ENCODE measurements around the gene KLF6.

The KLF6 gene

GRCh38 chr10:3780771-3781467 lies 4.1 kb downstream of the KLF6 start:
- Histone ChIP-seq H3K4me1 (ENCODE audit: control insufficient read depth, insufficient read depth, low read length, unreplicated experiment) (peaks cover 50% of the 10 kb centered on the region), H3K27ac (ENCODE audit: low read depth, low read length) (peak overlapping the region; percentile 97)

DNA sequence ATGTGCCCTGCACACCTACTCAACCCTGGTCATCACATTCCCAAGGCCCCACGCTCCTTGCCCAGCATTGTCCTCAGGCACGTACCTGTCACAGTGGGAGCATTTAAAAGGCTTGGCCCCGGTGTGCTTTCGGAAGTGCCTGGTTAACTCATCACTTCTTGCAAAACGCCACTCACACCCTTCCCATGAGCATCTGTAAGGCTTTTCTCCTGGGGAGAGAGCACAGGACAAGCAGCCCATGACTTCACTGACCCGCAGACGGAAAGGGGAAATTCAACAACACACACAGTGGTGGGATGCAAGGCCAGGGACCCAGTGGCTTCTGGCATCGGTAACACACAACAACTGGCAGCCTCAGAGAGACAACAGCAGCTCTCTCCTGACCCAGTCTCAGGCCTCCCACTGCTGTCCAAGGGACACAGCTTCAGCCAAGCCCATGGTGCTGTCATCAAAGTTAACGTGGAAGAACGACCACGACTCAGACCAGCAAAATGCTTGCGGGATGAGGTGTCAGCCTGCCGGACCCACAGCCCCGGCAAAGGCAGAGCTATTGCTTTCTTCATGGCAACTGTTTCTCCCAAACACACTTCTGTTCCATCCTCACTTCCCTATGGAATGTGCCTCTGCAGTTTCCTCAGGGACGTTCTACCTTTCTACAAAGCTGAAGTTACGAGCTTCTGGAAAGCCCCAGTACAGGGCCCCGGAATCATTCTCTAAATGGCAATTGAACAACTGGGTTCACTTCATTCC lies 4.8 kb downstream of the KLF6 start:
- no peak overlapping the region for H2AFZ ChIP-seq (ENCODE audit: low read length, unreplicated experiment)
- no peaks in the 10 kb centered on the region for H3K27me3 ChIP-seq (ENCODE audit: insufficient read depth, low read length)
- peaks cover 73% of the 10 kb centered on the region for H3K79me2 ChIP-seq (ENCODE audit: control insufficient read depth, insufficient read depth, low read length, unreplicated experiment)
- H3K27ac ChIP-seq (ENCODE audit: low read depth, low read length): peak overlapping the region; percentile 97
- H3K4me3 ChIP-seq (ENCODE audit: low read depth, low read length): peak overlapping the region; percentile 86
- peaks cover 55% of the 10 kb centered on the region for H3K4me1 ChIP-seq (ENCODE audit: control insufficient read depth, insufficient read depth, low read length, unreplicated experiment)
- H3K36me3 ChIP-seq (ENCODE audit: insufficient read depth, low read length): peaks cover 65% of the 10 kb centered on the region

More at GRCh38 chr10:3780771-3781467, 4.1 kb downstream of the KLF6 start:
- Histone ChIP-seq H2AFZ (ENCODE audit: low read length, unreplicated experiment) (no peak overlapping the region), H3K79me2 (ENCODE audit: control insufficient read depth, insufficient read depth, low read length, unreplicated experiment) (peaks cover 76% of the 10 kb centered on the region), H3K36me3 (ENCODE audit: insufficient read depth, low read length) (peaks cover 65% of the 10 kb centered on the region), H3K4me3 (ENCODE audit: low read depth, low read length) (peak overlapping the region; percentile 86), H3K27me3 (ENCODE audit: insufficient read depth, low read length) (no peaks in the 10 kb centered on the region)

DNA sequence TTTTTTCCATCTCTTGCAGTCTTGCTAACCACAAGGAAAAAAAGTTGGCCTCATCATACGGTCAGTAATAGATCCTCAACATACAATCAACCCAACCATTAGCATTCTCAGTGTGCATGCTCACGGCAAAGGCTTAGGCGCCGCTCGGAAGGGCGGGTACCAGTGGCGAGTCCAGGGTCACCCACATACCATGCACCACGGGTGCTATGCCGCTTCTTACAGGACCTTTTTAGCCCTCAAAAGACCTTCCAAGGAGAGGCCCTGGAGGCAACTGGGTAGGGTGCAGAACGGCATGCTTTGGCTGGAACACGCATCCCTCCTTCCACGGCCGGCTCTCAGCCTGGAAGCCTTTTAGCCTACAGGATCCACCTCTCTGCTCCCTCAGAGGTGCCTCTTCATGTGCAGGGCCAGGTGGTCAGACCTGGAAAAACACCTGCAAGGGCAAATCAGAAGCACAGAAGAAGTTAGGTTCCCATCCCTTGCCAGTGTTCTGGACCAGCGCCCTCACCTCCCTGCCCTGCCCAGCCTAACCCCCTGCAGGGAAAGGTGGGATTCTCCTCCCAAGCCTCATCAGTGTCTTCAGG lies 5.8 kb downstream of the KLF6 start:
- Histone ChIP-seq H3K79me2 (ENCODE audit: control insufficient read depth, insufficient read depth, low read length, unreplicated experiment) (peaks cover 65% of the 10 kb centered on the region), H3K4me3 (ENCODE audit: low read depth, low read length) (peak overlapping the region; percentile 86), H3K27me3 (ENCODE audit: insufficient read depth, low read length) (no peaks in the 10 kb centered on the region), H3K27ac (ENCODE audit: low read depth, low read length) (peak overlapping the region; percentile 97), H3K4me1 (ENCODE audit: control insufficient read depth, insufficient read depth, low read length, unreplicated experiment) (peaks cover 61% of the 10 kb centered on the region), H2AFZ (ENCODE audit: low read length, unreplicated experiment) (no peak overlapping the region), H3K36me3 (ENCODE audit: insufficient read depth, low read length) (peaks cover 67% of the 10 kb centered on the region)

DNA sequence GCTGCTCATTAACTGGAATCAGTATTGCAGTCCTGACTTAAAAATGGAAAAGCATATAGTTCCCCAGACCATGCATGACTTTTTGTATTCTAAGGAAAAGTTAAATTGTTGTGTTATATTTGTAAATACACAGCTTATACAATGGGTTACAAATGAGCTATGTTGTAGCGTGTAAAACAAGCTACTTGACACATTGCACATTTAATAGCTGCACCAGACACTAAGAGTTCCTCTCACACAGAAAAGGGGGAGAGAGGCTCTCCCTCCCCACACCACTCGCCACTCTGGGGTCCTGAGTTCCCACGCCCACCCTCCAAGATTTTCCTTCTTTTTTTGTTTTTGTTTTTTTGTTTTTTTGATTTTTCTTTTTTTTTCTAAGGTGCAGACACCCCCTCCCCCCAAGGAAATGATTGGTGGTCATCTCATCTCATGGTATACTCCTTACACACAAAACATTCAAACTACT lies 6.3 kb downstream of the KLF6 start:
- peaks cover 61% of the 10 kb centered on the region for H3K4me1 ChIP-seq (ENCODE audit: control insufficient read depth, insufficient read depth, low read length, unreplicated experiment)
- H3K27ac ChIP-seq (ENCODE audit: low read depth, low read length): peak overlapping the region; percentile 97
- no peak overlapping the region for H2AFZ ChIP-seq (ENCODE audit: low read length, unreplicated experiment)
- peaks cover 62% of the 10 kb centered on the region for H3K36me3 ChIP-seq (ENCODE audit: insufficient read depth, low read length)
- peaks cover 60% of the 10 kb centered on the region for H3K79me2 ChIP-seq (ENCODE audit: control insufficient read depth, insufficient read depth, low read length, unreplicated experiment)
- H3K4me3 ChIP-seq (ENCODE audit: low read depth, low read length): peak overlapping the region; percentile 86
- no peaks in the 10 kb centered on the region for H3K27me3 ChIP-seq (ENCODE audit: insufficient read depth, low read length)

GRCh38 chr10:3777981-3778691 lies 6.9 kb downstream of the KLF6 start:
- H3K36me3 ChIP-seq (ENCODE audit: insufficient read depth, low read length): peaks cover 56% of the 10 kb centered on the region
- no peaks in the 10 kb centered on the region for H3K27me3 ChIP-seq (ENCODE audit: insufficient read depth, low read length)
- peaks cover 54% of the 10 kb centered on the region for H3K79me2 ChIP-seq (ENCODE audit: control insufficient read depth, insufficient read depth, low read length, unreplicated experiment)
- peak overlapping the region; percentile 97 for H3K27ac ChIP-seq (ENCODE audit: low read depth, low read length)
- no peak overlapping the region for H2AFZ ChIP-seq (ENCODE audit: low read length, unreplicated experiment)
- H3K4me1 ChIP-seq (ENCODE audit: control insufficient read depth, insufficient read depth, low read length, unreplicated experiment): peaks cover 61% of the 10 kb centered on the region
- H3K4me3 ChIP-seq (ENCODE audit: low read depth, low read length): peak overlapping the region; percentile 86

DNA sequence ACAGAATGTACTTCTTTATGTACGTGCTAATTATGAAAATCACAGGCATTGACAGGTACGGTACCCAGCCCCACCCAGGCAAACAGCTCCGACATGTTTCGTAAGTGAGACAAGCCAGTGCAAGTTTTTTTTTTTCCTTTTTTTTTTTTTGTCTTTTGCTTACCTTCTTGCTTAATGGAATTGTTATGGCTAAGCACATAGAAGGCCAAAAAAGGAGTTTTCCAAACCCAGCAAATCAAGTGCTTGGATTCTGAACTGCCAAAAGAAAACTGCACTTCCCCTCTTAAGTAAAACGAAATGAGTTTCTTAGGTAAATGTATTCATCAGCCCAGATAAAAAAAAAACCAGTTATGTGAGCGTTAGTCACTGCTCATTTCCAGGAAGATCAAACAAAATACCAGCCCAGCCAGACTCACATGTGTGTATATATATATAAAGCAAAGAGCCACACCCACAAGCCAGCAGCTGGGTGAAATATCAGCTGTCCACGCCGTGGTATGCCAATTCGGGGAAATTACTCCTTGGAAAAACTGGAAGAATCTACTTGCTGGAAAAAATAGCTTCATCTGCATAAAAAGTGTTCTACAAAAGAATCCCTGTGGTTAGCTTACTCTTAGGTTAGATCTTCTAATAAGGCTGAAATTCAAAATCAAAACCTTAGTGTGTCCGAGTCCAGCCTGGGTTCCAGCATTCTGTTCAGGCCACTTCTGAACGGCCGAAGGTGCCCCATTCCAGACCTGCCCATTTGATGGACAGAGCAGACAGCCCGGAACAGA lies 8.0 kb downstream of the KLF6 start:
- H3K79me2 ChIP-seq (ENCODE audit: control insufficient read depth, insufficient read depth, low read length, unreplicated experiment): peaks cover 42% of the 10 kb centered on the region
- no peak overlapping the region for H2AFZ ChIP-seq (ENCODE audit: low read length, unreplicated experiment)
- H3K4me1 ChIP-seq (ENCODE audit: control insufficient read depth, insufficient read depth, low read length, unreplicated experiment): peaks cover 61% of the 10 kb centered on the region
- H3K4me3 ChIP-seq (ENCODE audit: low read depth, low read length): peak overlapping the region; percentile 35; the same call in 1 of the 2 replicates
- H3K27ac ChIP-seq (ENCODE audit: low read depth, low read length): peak overlapping the region; percentile 97
- H3K27me3 ChIP-seq (ENCODE audit: insufficient read depth, low read length): no peaks in the 10 kb centered on the region
- H3K36me3 ChIP-seq (ENCODE audit: insufficient read depth, low read length): peaks cover 48% of the 10 kb centered on the region

DNA sequence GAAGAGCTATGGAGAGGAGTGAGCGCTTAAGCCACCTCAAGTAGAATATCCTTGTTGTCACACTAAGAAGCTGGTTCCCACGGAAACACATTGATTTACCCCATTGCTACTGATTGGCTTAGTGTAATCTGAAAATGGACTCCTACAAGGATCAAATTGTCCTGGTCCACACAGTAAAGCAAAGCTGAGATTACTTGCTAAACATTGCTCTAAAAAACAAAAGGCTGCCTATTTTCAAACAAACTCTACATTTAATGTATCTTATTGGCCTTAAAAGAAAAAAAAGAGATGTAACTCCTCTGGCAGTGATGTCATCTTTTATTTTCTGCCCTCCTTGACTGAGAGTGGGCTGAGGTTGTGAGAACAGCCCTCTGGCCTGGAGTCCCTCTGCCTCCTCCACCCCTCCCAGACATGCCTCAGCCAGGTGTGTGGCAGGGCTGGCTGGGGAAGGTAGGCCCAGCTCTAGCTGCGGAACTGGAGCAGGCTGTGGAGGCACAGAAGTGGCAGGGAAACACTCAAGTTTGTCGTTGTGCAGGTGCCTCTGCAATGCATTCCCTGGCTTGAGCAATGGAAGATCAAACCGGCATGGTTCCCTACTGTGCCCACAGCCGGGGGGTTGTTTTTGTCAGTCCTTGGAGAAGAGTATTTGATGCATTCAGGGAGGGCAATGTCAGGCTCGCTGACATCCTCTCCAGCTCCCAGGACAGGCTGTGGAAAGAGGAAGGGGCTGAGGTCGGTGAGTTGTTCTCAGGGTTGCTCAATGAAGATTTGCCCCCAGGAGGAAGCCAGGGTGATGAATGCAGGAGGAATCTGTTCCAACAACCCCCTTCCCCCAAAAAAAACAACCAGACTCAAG lies 9.1 kb downstream of the KLF6 start:
- no peak overlapping the region for H3K4me3 ChIP-seq (ENCODE audit: low read depth, low read length)
- H3K27ac ChIP-seq (ENCODE audit: low read depth, low read length): peak overlapping the region; percentile 97
- H3K27me3 ChIP-seq (ENCODE audit: insufficient read depth, low read length): no peaks in the 10 kb centered on the region
- H3K79me2 ChIP-seq (ENCODE audit: control insufficient read depth, insufficient read depth, low read length, unreplicated experiment): peaks cover 32% of the 10 kb centered on the region
- H3K4me1 ChIP-seq (ENCODE audit: control insufficient read depth, insufficient read depth, low read length, unreplicated experiment): peaks cover 61% of the 10 kb centered on the region
- no peak overlapping the region for H2AFZ ChIP-seq (ENCODE audit: low read length, unreplicated experiment)
- peaks cover 37% of the 10 kb centered on the region for H3K36me3 ChIP-seq (ENCODE audit: insufficient read depth, low read length)

- H3K27me3 ChIP-seq (ENCODE audit: insufficient read depth, low read length): no peaks in the 10 kb centered on the region
- H3K36me3 ChIP-seq (ENCODE audit: insufficient read depth, low read length): peaks cover 28% of the 10 kb centered on the region
- H3K27ac ChIP-seq (ENCODE audit: low read depth, low read length): peak overlapping the region; percentile 97
- no peak overlapping the region for H2AFZ ChIP-seq (ENCODE audit: low read length, unreplicated experiment)
- H3K4me3 ChIP-seq (ENCODE audit: low read depth, low read length): no peak overlapping the region
- H3K79me2 ChIP-seq (ENCODE audit: control insufficient read depth, insufficient read depth, low read length, unreplicated experiment): peaks cover 23% of the 10 kb centered on the region
- H3K4me1 ChIP-seq (ENCODE audit: control insufficient read depth, insufficient read depth, low read length, unreplicated experiment): peaks cover 53% of the 10 kb centered on the region
These were observed 10.0 kb downstream of the KLF6 start for GRCh38 chr10:3774814-3775695.

All from ACC112 (cell line).